K562 (cell line): ENCODE measurements around the gene GAB2. TPM values are rescaled to one million over a fixed set of nuclear protein-coding genes. Genes with fewer than 3 reads are reported as not detected.
A peak's percentile ranks its signal among the peaks of the same experiment; 100 is the strongest.

Source experiments
- CBX1 ChIP-seq: sonication (generic); IDR thresholded peaks from 2 replicates; pipeline ENCODE4 v1.6.1; 2016; ENCODE audit warnings: antibody characterized with exemption, low read depth, mild to moderate bottlenecking
- EHMT2 ChIP-seq: fragments of 450-650 bp; IDR thresholded peaks from 2 replicates; pipeline ENCODE4 v1.6.1; 2018; ENCODE audit warnings: antibody characterized with exemption
- FOXA3 ChIP-seq, 2 experiments: fragments of 450-650 bp in 1 of 2; sonication (generic) in 1 of 2; formaldehyde crosslinking; IDR thresholded peaks in 1 of 2; conservative IDR thresholded peaks in 1 of 2; 2 replicates each; pipeline versions ENCODE4 v1.4.0 to v1.8.0; 2020 to 2022; ENCODE audit warnings: mild to moderate bottlenecking in 2 of 2, missing genetic modification reagents in 1 of 2
- FOXK2 ChIP-seq, 2 experiments: fragments of 450-650 bp; IDR thresholded peaks in 1 of 2; conservative IDR thresholded peaks in 1 of 2; 2 replicates each; pipeline ENCODE4 v1.6.1; 2016; ENCODE audit warnings: low read depth in 2 of 2, mild to moderate bottlenecking in 1 of 2
- NFATC3 ChIP-seq: fragments of 450-650 bp; IDR thresholded peaks from 2 replicates; pipeline ENCODE4 v1.6.1; 2017; ENCODE audit warnings: mild to moderate bottlenecking
- PHF20 ChIP-seq: fragments of 450-650 bp; IDR thresholded peaks from 2 replicates; pipeline ENCODE4 v1.6.1; 2018; ENCODE audit not compliant: partially characterized antibody
- ZBTB12 ChIP-seq: fragments of 250-450 bp; sonication (Bioruptor Pico); IDR thresholded peaks from 2 replicates; pipeline ENCODE4 v1.4.0; 2020
- ZBTB49 ChIP-seq: sonication (generic); formaldehyde crosslinking; IDR thresholded peaks from 2 replicates; pipeline ENCODE4 v1.8.0; 2022; ENCODE audit warnings: missing genetic modification reagents, mild to moderate bottlenecking, borderline replicate concordance
- ZFP1 ChIP-seq: fragments of 450-650 bp; formaldehyde crosslinking; IDR thresholded peaks from 2 replicates; pipeline ENCODE4 v1.4.0; 2020; ENCODE audit warnings: mild to moderate bottlenecking, mixed read lengths
- ZKSCAN1 ChIP-seq: fragments of 150-350 bp; IDR thresholded peaks from 2 replicates; pipeline ENCODE4 v1.6.1; 2016; ENCODE audit warnings: low read depth, low read length
- ZNF408 ChIP-seq: fragments of 250-450 bp; sonication (Bioruptor Pico); IDR thresholded peaks from 2 replicates; pipeline ENCODE4 v1.4.0; 2020; ENCODE audit warnings: low read depth, mild to moderate bottlenecking, moderate library complexity
- ZNF41 ChIP-seq: fragments of 250-450 bp; sonication (Bioruptor Pico); conservative IDR thresholded peaks from 2 replicates; pipeline ENCODE4 v1.4.0; 2020; ENCODE audit warnings: mild to moderate bottlenecking
- polyA plus RNA-seq, 8 experiments: library from polyadenylated mRNA; depleted of rRNA in 4 of 8; stranded (reverse) in 5 of 8; unstranded in 3 of 8; fragments of >200 nt; fragmentation: Nextera tagmentation in 2 of 8; fragmentation: Illumina TruSeq in 1 of 8; extraction: Ambion mirVana in 2 of 8; extraction: Trizol in 1 of 8; gene quantifications; 2 replicates each; pipeline versions ENCODE4 v1.2.1 to v1.2.3, GENCODE V29; 2011 to 2014; ENCODE audit warnings: inconsistent platforms in 1 of 8, missing spikeins in 1 of 8
- total RNA-seq, 7 experiments: library from RNA; depleted of rRNA in 6 of 7; stranded (reverse); fragments of >200 nt in 6 of 7; fragmentation: Illumina TruSeq in 2 of 7; extraction: Trizol in 2 of 7; gene quantifications; 2 replicates each; pipeline versions ENCODE4 v1.2.1 to v1.2.3, GENCODE V29; 2011 to 2021; ENCODE audit warnings: low replicate concordance in 1 of 7
- TF ChIP-seq, protein P1 (sequence below): fragments of 250-450 bp; sonication (Bioruptor Pico); IDR thresholded peaks from 2 replicates; pipeline ENCODE4 v1.5.0; 2021
- TF ChIP-seq, protein P2 (sequence below): fragments of 450-650 bp; formaldehyde crosslinking; IDR thresholded peaks from 2 replicates; pipeline ENCODE4 v1.4.0; 2020; ENCODE audit warnings: mild to moderate bottlenecking, mixed read lengths
- TF ChIP-seq, protein P3 (sequence below): fragments of 200-800 bp; sonication (Bioruptor generic); IDR thresholded peaks from 2 replicates; pipeline ENCODE4 v1.6.1; 2017; ENCODE audit warnings: missing genetic modification characterization, missing compliant biosample characterization
- TF ChIP-seq, protein P4 (sequence below): fragments of 250-450 bp; sonication (Bioruptor Pico); IDR thresholded peaks from 2 replicates; pipeline ENCODE4 v1.8.0; 2021; ENCODE audit warnings: moderate library complexity, mild to moderate bottlenecking, inconsistent platforms

The GAB2 gene
- total and polyA plus RNA-seq, 9 of the 15 experiments (the other 6 are each of a cell fraction or from before 2014, with no cell fraction given) = 2.3 to 35.2 (median 16.1) TPM

GRCh38 chr11:78417175-78417887, at the start of gene GAB2 (continued):
- no peak for TF ChIP-seq ZBTB12 (CRISPR knock-in tag)
- TF ChIP-seq CBX1 = peak; percentile 1; the same call in 1 of the 2 replicates
- TF ChIP-seq, protein P1, sequence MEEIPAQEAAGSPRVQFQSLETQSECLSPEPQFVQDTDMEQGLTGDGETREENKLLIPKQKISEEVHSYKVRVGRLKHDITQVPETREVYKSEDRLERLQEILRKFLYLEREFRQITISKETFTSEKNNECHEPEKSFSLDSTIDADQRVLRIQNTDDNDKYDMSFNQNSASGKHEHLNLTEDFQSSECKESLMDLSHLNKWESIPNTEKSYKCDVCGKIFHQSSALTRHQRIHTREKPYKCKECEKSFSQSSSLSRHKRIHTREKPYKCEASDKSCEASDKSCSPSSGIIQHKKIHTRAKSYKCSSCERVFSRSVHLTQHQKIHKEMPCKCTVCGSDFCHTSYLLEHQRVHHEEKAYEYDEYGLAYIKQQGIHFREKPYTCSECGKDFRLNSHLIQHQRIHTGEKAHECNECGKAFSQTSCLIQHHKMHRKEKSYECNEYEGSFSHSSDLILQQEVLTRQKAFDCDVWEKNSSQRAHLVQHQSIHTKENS (CRISPR knock-in tag) = no peak
- TF ChIP-seq, protein P2, sequence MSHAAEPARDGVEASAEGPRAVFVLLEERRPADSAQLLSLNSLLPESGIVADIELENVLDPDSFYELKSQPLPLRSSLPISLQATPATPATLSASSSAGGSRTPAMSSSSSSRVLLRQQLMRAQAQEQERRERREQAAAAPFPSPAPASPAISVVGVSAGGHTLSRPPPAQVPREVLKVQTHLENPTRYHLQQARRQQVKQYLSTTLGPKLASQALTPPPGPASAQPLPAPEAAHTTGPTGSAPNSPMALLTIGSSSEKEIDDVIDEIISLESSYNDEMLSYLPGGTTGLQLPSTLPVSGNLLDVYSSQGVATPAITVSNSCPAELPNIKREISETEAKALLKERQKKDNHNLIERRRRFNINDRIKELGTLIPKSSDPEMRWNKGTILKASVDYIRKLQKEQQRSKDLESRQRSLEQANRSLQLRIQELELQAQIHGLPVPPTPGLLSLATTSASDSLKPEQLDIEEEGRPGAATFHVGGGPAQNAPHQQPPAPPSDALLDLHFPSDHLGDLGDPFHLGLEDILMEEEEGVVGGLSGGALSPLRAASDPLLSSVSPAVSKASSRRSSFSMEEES (CRISPR knock-in tag) = no peak
- peak; percentile 1 for TF ChIP-seq PHF20
- TF ChIP-seq ZBTB49 = no peak
- TF ChIP-seq, protein P3, sequence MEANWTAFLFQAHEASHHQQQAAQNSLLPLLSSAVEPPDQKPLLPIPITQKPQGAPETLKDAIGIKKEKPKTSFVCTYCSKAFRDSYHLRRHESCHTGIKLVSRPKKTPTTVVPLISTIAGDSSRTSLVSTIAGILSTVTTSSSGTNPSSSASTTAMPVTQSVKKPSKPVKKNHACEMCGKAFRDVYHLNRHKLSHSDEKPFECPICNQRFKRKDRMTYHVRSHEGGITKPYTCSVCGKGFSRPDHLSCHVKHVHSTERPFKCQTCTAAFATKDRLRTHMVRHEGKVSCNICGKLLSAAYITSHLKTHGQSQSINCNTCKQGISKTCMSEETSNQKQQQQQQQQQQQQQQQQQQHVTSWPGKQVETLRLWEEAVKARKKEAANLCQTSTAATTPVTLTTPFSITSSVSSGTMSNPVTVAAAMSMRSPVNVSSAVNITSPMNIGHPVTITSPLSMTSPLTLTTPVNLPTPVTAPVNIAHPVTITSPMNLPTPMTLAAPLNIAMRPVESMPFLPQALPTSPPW (CRISPR knock-in tag) = peak; percentile 84
- no peak for TF ChIP-seq FOXK2 (conservative IDR thresholded peaks at IDR 0.05 in 1 of 2, IDR thresholded peaks at IDR 0.05 in 1 of 2; ENCODE audit: low read depth in 2 of 2)
- no peak for TF ChIP-seq ZFP1 (CRISPR knock-in tag)
- no peak for TF ChIP-seq ZNF41 (CRISPR knock-in tag)
- TF ChIP-seq ZKSCAN1 = no peak
- no peak for TF ChIP-seq NFATC3
- TF ChIP-seq, protein P4, sequence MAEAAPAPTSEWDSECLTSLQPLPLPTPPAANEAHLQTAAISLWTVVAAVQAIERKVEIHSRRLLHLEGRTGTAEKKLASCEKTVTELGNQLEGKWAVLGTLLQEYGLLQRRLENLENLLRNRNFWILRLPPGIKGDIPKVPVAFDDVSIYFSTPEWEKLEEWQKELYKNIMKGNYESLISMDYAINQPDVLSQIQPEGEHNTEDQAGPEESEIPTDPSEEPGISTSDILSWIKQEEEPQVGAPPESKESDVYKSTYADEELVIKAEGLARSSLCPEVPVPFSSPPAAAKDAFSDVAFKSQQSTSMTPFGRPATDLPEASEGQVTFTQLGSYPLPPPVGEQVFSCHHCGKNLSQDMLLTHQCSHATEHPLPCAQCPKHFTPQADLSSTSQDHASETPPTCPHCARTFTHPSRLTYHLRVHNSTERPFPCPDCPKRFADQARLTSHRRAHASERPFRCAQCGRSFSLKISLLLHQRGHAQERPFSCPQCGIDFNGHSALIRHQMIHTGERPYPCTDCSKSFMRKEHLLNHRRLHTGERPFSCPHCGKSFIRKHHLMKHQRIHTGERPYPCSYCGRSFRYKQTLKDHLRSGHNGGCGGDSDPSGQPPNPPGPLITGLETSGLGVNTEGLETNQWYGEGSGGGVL = no peak
- no peak for TF ChIP-seq ZNF408
- TF ChIP-seq FOXA3 (CRISPR knock-in tag; conservative IDR thresholded peaks at IDR 0.05 in 1 of 2, IDR thresholded peaks at IDR 0.05 in 1 of 2) = no peak
- TF ChIP-seq EHMT2 = no peak
